A673 (cell line): ENCODE results near the gene TBC1D22A.

Experiments
- CTCF ChIP-seq: fragments of 300-800, 200-600 bp; sonication (generic); conservative IDR thresholded peaks from 2 replicates; pipeline ENCODE4 v1.5.1; 2017; ENCODE audit warnings: low read depth, mild to moderate bottlenecking, antibody characterized with exemption, low read length, moderate library complexity, mixed read lengths
- EZH2 ChIP-seq: fragments of 200-600 bp; sonication (generic); IDR thresholded peaks from 2 replicates; pipeline ENCODE4 v1.6.1; 2017; ENCODE audit warnings: borderline replicate concordance, low read depth, mild to moderate bottlenecking, mixed read lengths, antibody characterized with exemption, low read length; ENCODE audit not compliant: poor library complexity, severe bottlenecking

GRCh38 chr22:47155912-47156311, 393.5 kb downstream of the TBC1D22A start:
- no peak for TF ChIP-seq CTCF
- TF ChIP-seq EZH2: no peak
